HS-5 (cell line): ENCODE results near the gene RTKN.

Source experiments
- DNase-seq: peaks from one replicate; pipeline ENCODE4 v3.0.0-alpha.2; 2012; ENCODE audit warnings: low read depth

The RTKN gene

GRCh38 chr2:74416778-74417177 lies 25.0 kb downstream of the RTKN start:
- no peak for DNase-seq

DNA sequence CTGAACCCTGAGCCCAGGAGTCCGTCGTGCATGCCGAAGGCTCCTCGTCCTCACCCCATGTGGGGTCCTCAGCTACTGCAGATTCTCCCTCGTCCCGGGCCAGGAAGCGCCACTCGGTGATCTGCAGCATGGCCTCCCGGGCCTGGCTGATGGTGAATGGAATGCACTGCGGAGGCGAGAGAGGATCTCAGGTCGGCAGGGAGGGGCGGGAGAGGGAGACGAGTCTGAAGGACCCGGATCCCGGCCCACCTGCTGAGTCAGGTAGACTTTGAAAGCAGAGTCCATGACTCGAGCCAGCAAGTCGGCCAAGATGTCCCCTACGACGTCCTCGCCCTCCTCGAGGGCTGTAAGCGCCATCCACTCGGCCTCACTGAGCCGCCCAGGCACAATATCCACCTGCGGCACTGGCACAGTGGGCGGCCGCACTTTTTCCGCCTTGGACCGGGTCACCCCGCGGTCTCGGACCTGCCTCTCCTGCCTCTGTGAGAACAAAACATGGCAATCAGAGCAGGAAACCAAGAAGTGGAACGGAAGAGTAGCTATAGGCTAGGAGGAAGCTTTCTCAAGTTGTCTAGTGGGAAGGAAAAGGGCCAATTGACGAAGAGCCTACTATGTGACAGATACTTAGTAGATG lies 25.9 kb downstream of the RTKN start:
- no peak for DNase-seq

GRCh38 chr2:74414881-74415761 lies 26.6 kb downstream of the RTKN start:
- DNase-seq = no peak

GRCh38 chr2:74414441-74414840 lies 27.3 kb downstream of the RTKN start:
- no peak for DNase-seq

DNA sequence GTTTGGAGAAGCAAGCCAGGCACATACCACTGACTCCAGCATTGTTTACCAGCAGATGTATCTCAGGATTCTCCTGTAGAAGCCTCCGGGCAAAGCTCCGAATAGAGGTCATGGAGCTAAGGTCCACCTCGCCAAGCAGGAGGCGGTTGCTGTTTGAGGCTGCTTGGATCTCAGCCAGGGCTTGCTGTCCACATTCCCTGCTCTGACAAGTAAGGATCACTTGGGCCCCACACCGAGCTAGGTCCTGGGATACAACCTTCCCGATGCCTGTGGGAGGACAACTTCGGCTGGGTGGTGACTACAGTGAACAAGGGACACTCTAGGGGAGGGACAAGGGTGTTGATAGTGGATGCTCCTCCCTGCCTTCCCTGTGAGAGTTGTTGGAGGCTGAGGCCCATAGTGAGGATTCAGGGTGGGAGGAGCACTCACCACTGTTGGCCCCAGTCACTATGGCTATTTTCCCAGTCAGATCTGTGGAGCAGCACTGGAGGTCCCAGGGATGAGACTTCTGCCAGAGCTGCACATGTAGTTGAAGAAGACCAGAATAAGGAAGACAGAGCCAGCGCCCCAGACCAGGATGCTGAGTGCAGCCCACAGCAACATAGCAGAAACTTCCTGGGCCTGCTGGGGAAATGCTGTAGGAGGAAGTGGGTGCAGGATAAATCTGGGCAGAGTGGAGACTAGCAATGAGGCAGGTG lies 28.6 kb downstream of the RTKN start:
- DNase-seq = no peak

DNA sequence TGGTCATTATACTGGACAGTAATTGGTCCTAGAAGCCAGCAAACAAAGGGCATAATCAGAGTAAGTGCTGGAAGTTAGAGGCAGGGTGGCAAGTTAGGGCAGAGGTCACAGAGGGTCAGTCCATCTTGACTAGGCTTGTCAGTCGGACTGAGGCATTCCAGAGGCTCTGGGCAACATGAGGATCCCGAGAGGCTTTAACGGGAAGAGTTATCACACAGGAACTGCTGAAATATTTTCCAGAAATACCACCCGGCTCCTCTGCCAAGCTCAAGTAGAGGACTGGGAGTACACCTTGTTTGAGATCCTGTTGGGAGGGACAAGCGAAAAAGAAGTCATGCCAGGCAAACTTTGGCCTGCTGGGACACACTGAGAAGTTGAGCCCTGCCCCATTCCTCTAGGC lies 34.1 kb downstream of the RTKN start:
- no peak for DNase-seq

DNA sequence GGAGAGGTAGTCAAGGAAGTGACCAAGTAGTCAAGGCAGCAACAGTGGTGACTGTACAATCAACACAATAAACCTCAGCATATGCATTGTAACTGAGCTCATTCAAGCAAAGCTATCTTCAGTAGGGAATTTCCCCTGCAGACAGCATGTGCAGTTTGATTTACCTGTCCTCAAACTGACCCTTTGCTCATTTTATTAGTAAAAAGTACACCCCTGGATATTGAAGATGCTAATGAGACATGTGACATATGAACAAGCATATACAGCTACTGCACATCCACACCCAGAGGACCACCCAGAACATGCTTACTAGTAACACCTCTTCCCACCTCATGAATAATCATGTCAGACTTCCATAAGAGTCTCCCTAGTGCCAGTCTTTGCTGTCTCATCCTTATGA lies 35.7 kb downstream of the RTKN start:
- DNase-seq = no peak

GRCh38 chr2:74401891-74402290 lies 39.8 kb downstream of the RTKN start:
- DNase-seq = no peak

DNA sequence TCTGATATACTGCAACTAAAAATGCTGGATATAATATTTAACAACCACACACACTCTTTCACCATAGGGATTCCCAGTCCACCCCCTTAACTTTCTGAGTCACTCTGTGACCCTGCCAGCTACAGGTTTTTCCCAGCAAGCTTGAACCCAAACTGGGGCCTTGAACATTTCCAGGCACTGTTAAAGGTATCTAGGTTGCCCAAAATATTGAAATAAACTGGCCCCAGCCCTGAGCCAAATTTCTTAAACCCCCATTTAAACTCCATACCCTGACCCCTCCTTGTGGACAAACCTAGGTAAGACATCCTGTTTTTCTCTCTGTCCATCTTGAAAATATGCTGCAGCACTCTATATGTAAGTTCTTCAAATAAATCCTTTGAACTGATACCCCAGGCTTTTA lies 42.0 kb downstream of the RTKN start:
- DNase-seq = no peak

DNA sequence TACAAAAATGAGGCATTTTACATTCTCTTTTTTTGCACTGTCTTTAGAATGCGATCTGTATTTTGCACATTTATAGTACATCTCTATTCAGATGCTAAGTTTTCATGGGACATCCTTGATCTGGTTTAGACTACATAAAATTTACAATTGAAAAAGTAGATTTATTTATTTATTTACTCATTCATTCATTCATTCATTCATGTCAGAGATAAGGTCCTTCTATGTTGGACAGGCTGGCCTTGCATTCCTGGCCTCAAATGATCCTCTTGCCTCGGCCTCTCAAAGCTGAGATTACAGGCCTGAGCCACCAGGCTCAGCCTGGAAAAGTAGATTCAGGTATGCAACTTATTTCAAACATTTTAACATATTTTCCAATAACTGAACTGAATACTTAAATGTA lies 45.6 kb downstream of the RTKN start:
- no peak for DNase-seq

DNA sequence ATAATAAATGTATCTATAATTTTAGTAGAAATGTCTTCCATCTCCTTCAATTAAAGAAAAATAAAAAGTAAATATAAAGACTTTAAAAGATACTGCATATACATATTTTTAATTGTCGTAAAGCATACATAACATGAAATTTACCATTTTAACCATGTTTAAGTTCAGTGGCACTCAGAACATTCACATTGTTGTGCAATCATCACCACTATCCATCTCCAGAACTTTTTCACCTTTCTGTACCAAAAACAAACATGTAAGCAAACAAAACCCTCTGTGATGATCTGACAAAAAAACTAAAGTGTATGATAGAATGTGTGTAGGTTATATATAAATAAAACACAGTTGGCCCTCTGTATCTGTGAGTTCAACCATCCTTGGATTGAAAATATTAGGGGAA lies 48.2 kb downstream of the RTKN start:
- DNase-seq = no peak

GRCh38 chr2:74392449-74392743 lies 49.3 kb downstream of the RTKN start:
- DNase-seq = no peak

- DNase-seq = peak; percentile 72
These were observed 49.9 kb downstream of the RTKN start for GRCh38 chr2:74391580-74392448.

GRCh38 chr2:74391209-74391579 lies 50.5 kb downstream of the RTKN start:
- DNase-seq = no peak

DNA sequence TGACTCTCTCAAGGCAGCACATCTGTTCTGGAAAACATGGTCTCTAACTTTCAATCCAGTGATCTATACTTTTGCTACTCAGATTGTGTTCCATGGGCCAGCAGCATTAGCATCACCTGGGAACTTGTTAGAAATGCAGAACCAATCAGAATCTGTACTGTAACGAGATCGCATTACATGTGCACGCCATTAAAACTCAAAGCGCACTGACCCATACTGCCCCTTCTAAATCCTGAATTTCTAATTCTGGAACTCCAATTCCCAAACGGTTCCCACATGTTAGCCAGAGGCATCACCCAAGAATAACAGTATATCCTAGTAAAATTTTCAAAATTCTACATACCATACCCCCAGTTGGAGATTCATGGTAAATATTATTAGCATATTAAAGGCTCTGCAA lies 51.1 kb downstream of the RTKN start:
- no peak for DNase-seq

- no peak for DNase-seq
These were observed 54.4 kb downstream of the RTKN start for GRCh38 chr2:74387346-74387745.

GRCh38 chr2:74385396-74385795 lies 56.3 kb downstream of the RTKN start:
- DNase-seq = no peak

GRCh38 chr2:74384051-74384450 lies 57.7 kb downstream of the RTKN start:
- DNase-seq = no peak

DNA sequence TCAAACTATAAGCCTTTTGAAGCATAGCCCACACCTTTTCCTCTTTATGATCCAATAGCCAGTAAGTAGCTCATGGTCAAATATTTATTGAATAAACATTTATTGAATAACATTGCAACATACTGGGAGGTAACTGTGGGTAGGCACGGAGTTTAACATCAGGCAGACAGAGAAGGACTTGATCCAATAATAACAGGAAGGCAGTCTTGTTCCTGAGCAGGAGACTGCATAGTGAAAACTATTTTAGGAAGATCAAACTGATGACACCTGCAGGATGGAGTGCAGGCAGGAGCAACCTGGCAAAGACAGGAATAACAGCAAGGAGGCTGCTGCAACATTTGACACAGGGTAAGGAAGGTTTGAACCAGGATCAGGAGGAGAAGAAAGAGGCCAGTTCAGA lies 58.5 kb downstream of the RTKN start:
- no peak for DNase-seq

DNA sequence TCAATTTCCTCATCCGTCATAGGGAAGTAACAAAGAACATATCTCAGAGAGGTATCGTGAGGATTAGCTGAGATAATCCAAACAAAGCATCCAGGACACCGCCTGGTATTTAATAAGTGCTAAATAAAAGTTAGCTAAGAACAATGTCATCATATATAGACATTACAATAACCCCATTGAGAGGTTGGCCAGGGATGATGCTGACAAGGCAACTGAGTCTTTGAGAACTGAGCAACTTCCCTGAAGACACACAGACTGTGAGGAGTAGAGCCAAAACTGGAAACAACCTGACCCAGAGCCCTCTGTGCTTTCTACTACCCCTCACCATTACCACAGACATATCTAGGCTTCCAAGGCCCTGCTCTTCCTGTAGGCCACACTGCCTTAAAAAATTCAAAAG lies 60.0 kb downstream of the RTKN start:
- no peak for DNase-seq

DNA sequence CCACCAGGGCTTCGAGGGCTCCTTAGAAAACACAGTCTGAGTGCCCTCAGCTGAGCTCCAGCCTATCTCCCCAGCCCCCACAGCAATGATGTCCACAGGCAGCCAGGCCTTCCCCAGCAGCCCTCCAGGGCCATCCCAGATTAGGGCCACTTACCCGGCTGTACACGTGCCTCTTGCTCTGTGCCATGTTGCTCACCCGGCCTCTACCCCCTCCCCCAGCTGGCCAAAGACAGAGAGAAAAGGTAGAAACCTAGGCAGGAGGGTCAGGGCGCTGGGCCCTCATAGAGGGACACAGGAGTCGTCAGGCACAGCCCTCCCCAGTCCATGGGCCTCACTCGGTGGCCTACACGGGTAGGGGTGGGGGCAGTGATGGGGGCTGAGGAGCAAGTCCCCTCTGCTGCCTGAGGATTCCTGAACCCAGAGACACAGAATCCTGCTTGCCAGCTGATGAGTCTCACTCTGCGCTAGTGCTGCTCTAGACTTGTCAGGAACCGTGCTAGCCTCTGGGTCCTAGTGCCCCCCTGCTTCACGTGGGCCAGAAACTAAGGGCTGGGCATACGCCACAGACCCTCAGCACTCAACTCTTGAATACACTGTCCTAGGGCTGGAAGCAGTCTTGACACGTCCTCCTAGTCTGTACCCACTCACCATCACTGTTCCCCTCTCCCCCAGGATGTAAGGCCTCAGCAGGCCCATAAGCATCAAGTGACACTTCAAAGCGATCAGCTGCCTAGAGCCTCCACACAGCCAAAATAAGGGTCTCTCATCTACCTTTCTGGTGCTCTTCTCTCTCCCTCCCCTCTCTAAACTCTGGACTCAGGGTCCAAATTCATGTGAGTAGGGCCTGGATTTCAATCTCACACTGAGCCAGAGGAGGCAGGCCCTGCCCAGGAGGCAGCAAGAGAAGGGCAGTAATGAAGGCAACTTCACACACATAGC lies 61.6 kb downstream of the RTKN start, which contains the start of gene DCTN1:
DCTN1 (minus strand) TSS at position 461 of the 939 bp plus-strand sequence; CDS start at position 187, 274 bp downstream.
- peak; percentile 9 for DNase-seq
